Measurements from ENCODE around the gene RFFL.

The RFFL gene

GRCh38 chr17:35016369-35016768 lies 47.1 kb downstream of the RFFL start:
- in situ Hi-C loops (cut with MboI; ENCODE audit: low sequenced_read_pairs, unreplicated experiment) = no loop called here
- TF ChIP-seq CTCF (IDR thresholded peaks at IDR 0.05; ENCODE audit: borderline replicate concordance, control extremely low read depth, extremely low read depth, insufficient read depth, missing control alignments) = no peak
- DNase-seq (ENCODE audit: low spot score) = no peak

- in situ Hi-C loops (cut with MboI; ENCODE audit: low sequenced_read_pairs, unreplicated experiment) = no loop called here
- no peak for DNase-seq (ENCODE audit: low spot score)
- no peak for TF ChIP-seq CTCF (IDR thresholded peaks at IDR 0.05; ENCODE audit: borderline replicate concordance, control extremely low read depth, extremely low read depth, insufficient read depth, missing control alignments)
Observed at GRCh38 chr17:35011671-35012216, 51.8 kb downstream of the RFFL start.

- TF ChIP-seq CTCF (IDR thresholded peaks at IDR 0.05; ENCODE audit: borderline replicate concordance, control extremely low read depth, extremely low read depth, insufficient read depth, missing control alignments) = no peak
- no peak for DNase-seq (ENCODE audit: low spot score)
- in situ Hi-C loops (cut with MboI; ENCODE audit: low sequenced_read_pairs, unreplicated experiment) = no loop called here
Observed at GRCh38 chr17:35010093-35010492, 53.4 kb downstream of the RFFL start.

GRCh38 chr17:35006961-35007360 lies 56.5 kb downstream of the RFFL start:
- in situ Hi-C loops (cut with MboI; ENCODE audit: low sequenced_read_pairs, unreplicated experiment) = loop anchor here (10.0 kb wide), 1 partner anchor 88 kb away; no protein-coding TSS in a partner anchor

GRCh38 chr17:35006345-35006744 lies 57.2 kb downstream of the RFFL start:
- DNase-seq (ENCODE audit: low spot score) = no peak
- TF ChIP-seq CTCF (IDR thresholded peaks at IDR 0.05; ENCODE audit: borderline replicate concordance, control extremely low read depth, extremely low read depth, insufficient read depth, missing control alignments) = no peak
- in situ Hi-C loops (cut with MboI; ENCODE audit: low sequenced_read_pairs, unreplicated experiment) = loop anchor here (10.0 kb wide), 1 partner anchor 88 kb away; no protein-coding TSS in a partner anchor

More at GRCh38 chr17:35006961-35007360, 56.5 kb downstream of the RFFL start:
- DNase-seq (ENCODE audit: low spot score) = no peak
- no peak for TF ChIP-seq CTCF (IDR thresholded peaks at IDR 0.05; ENCODE audit: borderline replicate concordance, control extremely low read depth, extremely low read depth, insufficient read depth, missing control alignments)

GRCh38 chr17:35003778-35004177 lies 59.7 kb downstream of the RFFL start:
- no peak for DNase-seq (ENCODE audit: low spot score)
- TF ChIP-seq CTCF (IDR thresholded peaks at IDR 0.05; ENCODE audit: borderline replicate concordance, control extremely low read depth, extremely low read depth, insufficient read depth, missing control alignments) = no peak
- in situ Hi-C loops (cut with MboI; ENCODE audit: low sequenced_read_pairs, unreplicated experiment) = loop anchor here (10.0 kb wide), 1 partner anchor 91 kb away; no protein-coding TSS in a partner anchor

Measured in GM13976 (cell line).